Neuronal stem cell (in vitro differentiated cells): ENCODE measurements around the gene KRT78.
"Not testable (repeated sequence)": the region's sequence is repeated elsewhere in the genome, so short reads cannot be mapped to it uniquely, and the experiment has no call there.

ENCODE experiments used
- DNase-seq: peaks from one replicate; pipeline ENCODE4 v3.0.0-alpha.2; 2013; ENCODE audit warnings: low spot score
- H2AFZ ChIP-seq: one replicate; pipeline ENCODE4 v1.6.1; 2013; ENCODE audit warnings: mild to moderate bottlenecking, low read length, inconsistent platforms
- H2AK5ac ChIP-seq: 2 replicates; pipeline ENCODE4 v1.6.1; 2013; ENCODE audit warnings: low read depth, mild to moderate bottlenecking, inconsistent platforms, low read length, moderate library complexity, mixed read lengths
- H2BK120ac ChIP-seq: 2 replicates; pipeline ENCODE4 v1.6.1; 2013; ENCODE audit warnings: low read depth, mild to moderate bottlenecking, inconsistent platforms, low read length, moderate library complexity, mixed read lengths
- H2BK12ac ChIP-seq: one replicate; pipeline ENCODE4 v1.6.1; 2013; ENCODE audit warnings: low read length, inconsistent platforms
- H2BK15ac ChIP-seq: 2 replicates; pipeline ENCODE4 v1.6.1; 2013; ENCODE audit warnings: mild to moderate bottlenecking, low read length, inconsistent platforms, mixed read lengths
- H2BK5ac ChIP-seq: one replicate; pipeline ENCODE4 v1.6.1; 2013; ENCODE audit warnings: inconsistent platforms, mild to moderate bottlenecking, low read length, moderate library complexity
- H3K14ac ChIP-seq: one replicate; pipeline ENCODE4 v1.6.1; 2013; ENCODE audit warnings: low read length, inconsistent platforms
- H3K18ac ChIP-seq: 2 replicates; pipeline ENCODE4 v1.6.1; 2013; ENCODE audit warnings: low read length, inconsistent platforms
- H3K23ac ChIP-seq: 2 replicates; pipeline ENCODE4 v1.6.1; 2013; ENCODE audit warnings: low read depth, mild to moderate bottlenecking, mixed read lengths, low read length, inconsistent platforms; ENCODE audit not compliant: poor library complexity
- H3K27ac ChIP-seq: replicated peaks from 3 replicates; pipeline ENCODE4 v1.5.1; 2013; ENCODE audit warnings: low read length, inconsistent platforms
- H3K27me3 ChIP-seq, 3 experiments: 2 replicates each; pipeline ENCODE4 v1.6.1; 2013; ENCODE audit warnings: low read length in 3 of 3, mild to moderate bottlenecking in 2 of 3, inconsistent platforms in 1 of 3, low read depth in 1 of 3, mixed read lengths in 1 of 3, moderate library complexity in 1 of 3; ENCODE audit not compliant: control insufficient read depth in 3 of 3, insufficient read depth in 3 of 3
- H3K36me3 ChIP-seq, 2 donors: replicated peaks in 1 of 2; 2 replicates each; pipeline ENCODE4 v1.6.1; 2013; ENCODE audit warnings: low read length in 2 of 2; ENCODE audit not compliant: control insufficient read depth in 2 of 2, insufficient read depth in 2 of 2
- H3K4ac ChIP-seq: 2 replicates; pipeline ENCODE4 v1.6.1; 2013; ENCODE audit warnings: inconsistent platforms, mild to moderate bottlenecking, low read length, moderate library complexity
- H3K4me1 ChIP-seq, 2 donors: 1 replicate in 1 of 2; 2 replicates in 1 of 2; pipeline ENCODE4 v1.6.1; 2013; ENCODE audit warnings: low read length in 2 of 2, low read depth in 1 of 2; ENCODE audit not compliant: control insufficient read depth in 2 of 2, insufficient read depth in 1 of 2
- H3K4me2 ChIP-seq: one replicate; pipeline ENCODE4 v1.6.1; 2013; ENCODE audit warnings: mild to moderate bottlenecking, low read length, inconsistent platforms; ENCODE audit not compliant: insufficient read depth, poor library complexity, severe bottlenecking
- H3K4me3 ChIP-seq, 2 donors: 2 replicates each; pipeline ENCODE4 v1.5.1; 2013; ENCODE audit warnings: low read length in 2 of 2, mild to moderate bottlenecking in 2 of 2, inconsistent platforms in 1 of 2, moderate library complexity in 1 of 2
- H3K79me1 ChIP-seq: one replicate; pipeline ENCODE4 v1.6.1; 2013; ENCODE audit warnings: low read depth, mild to moderate bottlenecking, inconsistent platforms, low read length, moderate library complexity
- H3K9ac ChIP-seq: one replicate; pipeline ENCODE4 v1.6.1; 2013; ENCODE audit warnings: mild to moderate bottlenecking, low read depth, low read length, inconsistent platforms; ENCODE audit not compliant: poor library complexity
- H3K9me3 ChIP-seq, 2 donors: replicated peaks in 1 of 2; 2 replicates each; pipeline versions ENCODE3 to v1.6.1; 2013; ENCODE audit warnings: low read length in 2 of 2, mild to moderate bottlenecking in 2 of 2, inconsistent platforms in 1 of 2, low read depth in 1 of 2, mixed read lengths in 1 of 2, moderate library complexity in 1 of 2; ENCODE audit not compliant: control insufficient read depth in 2 of 2, insufficient read depth in 1 of 2
- H4K8ac ChIP-seq: one replicate; pipeline ENCODE4 v1.6.1; 2013; ENCODE audit warnings: low read depth, mild to moderate bottlenecking, inconsistent platforms, low read length, moderate library complexity
- H4K91ac ChIP-seq: one replicate; pipeline ENCODE4 v1.6.1; 2013; ENCODE audit warnings: low read length, low read depth, mild to moderate bottlenecking, inconsistent platforms; ENCODE audit not compliant: poor library complexity
- WGBS, 2 donors: extraction: QIAGEN DNeasy Blood & Tissue Kit; methylation state at CpG; one replicate each; pipeline ENCODE4 v1.1.7; 2013; ENCODE audit warnings: missing lambda C conversion rate in 2 of 2, mixed read lengths in 1 of 2; ENCODE audit not compliant: insufficient read length in 2 of 2, insufficient replicate concordance in 1 of 2; ENCODE audit errors: extremely low coverage in 2 of 2; 5-methylcytosine and 5-hydroxymethylcytosine counted together

Gene KRT78

GRCh38 chr12:52884526-52885293 lies 35.9 kb upstream of the KRT78 start:
- no peak overlapping the region for H3K27ac ChIP-seq

GRCh38 chr12:52880499-52880898 lies 31.7 kb upstream of the KRT78 start:
- not testable (repeated sequence) for H2BK12ac ChIP-seq, H3K4me3 ChIP-seq, H3K9me3 ChIP-seq, H3K27ac ChIP-seq, H2BK15ac ChIP-seq, H3K4ac ChIP-seq, H2AFZ ChIP-seq, H3K18ac ChIP-seq, H4K8ac ChIP-seq, H3K23ac ChIP-seq, H3K36me3 ChIP-seq, H2BK120ac ChIP-seq, H3K9ac ChIP-seq, H2BK5ac ChIP-seq, DNase-seq, H3K14ac ChIP-seq, H4K91ac ChIP-seq, H3K79me1 ChIP-seq, H3K4me1 ChIP-seq, H2AK5ac ChIP-seq, H3K4me2 ChIP-seq
- no CpG with 5 or more reads among the region's 8 CpGs for WGBS, 2 donors
- peaks cover 0 to 29% (median 5%) of the 10 kb centered on the region in 3 experiments for H3K27me3 ChIP-seq

More at GRCh38 chr12:52884526-52885293, 35.9 kb upstream of the KRT78 start:
- Histone ChIP-seq H2BK120ac (no peak overlapping the region), H2BK12ac (no peak overlapping the region), H3K4ac (no peak overlapping the region), H3K4me2 (no peak overlapping the region), H3K18ac (no peak overlapping the region), H3K9me3 (no peaks in the 10 kb centered on the region), H2AK5ac (no peak overlapping the region), H2AFZ (no peak overlapping the region), H3K36me3 (no peaks in the 10 kb centered on the region), H3K23ac (no peak overlapping the region), H3K9ac (no peak overlapping the region), H4K8ac (no peak overlapping the region), H3K4me1 (no peaks in the 10 kb centered on the region), H3K14ac (no peak overlapping the region), H3K27me3 (no peaks in the 10 kb centered on the region), H2BK5ac (no peak overlapping the region), H3K79me1 (no peaks in the 10 kb centered on the region), H3K4me3 (no peak overlapping the region), H4K91ac (no peak overlapping the region), H2BK15ac (no peak overlapping the region)
- WGBS, 2 donors: no CpG with 5 or more reads among the region's 13 CpGs
- peak; percentile 78 for DNase-seq

- H3K14ac ChIP-seq: no peak overlapping the region
- peak overlapping the region; percentile 52 for H2BK15ac ChIP-seq
- H2BK12ac ChIP-seq: no peak overlapping the region
- H2AFZ ChIP-seq: peak overlapping the region; percentile 66
- H3K27ac ChIP-seq: no peak overlapping the region
- no peak overlapping the region for H2BK5ac ChIP-seq
- H3K4me2 ChIP-seq: peak overlapping the region; percentile 50
- WGBS, 2 donors: no CpG with 5 or more reads among the region's 38 CpGs
- no peaks in the 10 kb centered on the region for H3K36me3 ChIP-seq
- no peak overlapping the region for H3K4ac ChIP-seq
- peaks cover 0 to 7% of the 10 kb centered on the region in 2 donors for H3K4me1 ChIP-seq
- no peak overlapping the region for H2AK5ac ChIP-seq
- H2BK120ac ChIP-seq: no peak overlapping the region
- no peaks in the 10 kb centered on the region for H3K79me1 ChIP-seq
- no peak overlapping the region for H3K4me3 ChIP-seq
- H3K9ac ChIP-seq: peak overlapping the region; percentile 17
- peak; percentile 93 for DNase-seq
- H4K8ac ChIP-seq: peak overlapping the region; percentile 24
- H4K91ac ChIP-seq: no peak overlapping the region
- H3K23ac ChIP-seq: no peak overlapping the region
- peaks cover 0 to 37% (median 5%) of the 10 kb centered on the region in 3 experiments for H3K27me3 ChIP-seq
- H3K18ac ChIP-seq: peak overlapping the region; percentile 86
- H3K9me3 ChIP-seq: no peaks in the 10 kb centered on the region
Observed at GRCh38 chr12:52879394-52880351, 30.9 kb upstream of the KRT78 start.
